Adipose tissue (tissue), 3 donors: Measurements from ENCODE around the gene HIC1. TPM values are rescaled to one million over a fixed set of nuclear protein-coding genes. Genes with fewer than 3 reads are reported as not detected.

ENCODE experiments used
- H3K27ac ChIP-seq: one replicate; pipeline ENCODE4 v1.5.1; 2013; ENCODE audit warnings: low read depth, low read length
- WGBS, 3 donors: extraction: QIAGEN DNeasy Blood & Tissue Kit; methylation state at CpG; one replicate each; pipeline ENCODE4 v1.1.7; 2013; 5-methylcytosine and 5-hydroxymethylcytosine counted together
- polyA plus RNA-seq, 3 donors: library from polyadenylated mRNA; stranded (reverse); fragments of 200-250 nt; gene quantifications; one replicate each; pipeline ENCODE4 v1.2.3, GENCODE V29; 2013
- donor health status: healthy with polysubstance abuse.
- donor health status: Bipolar disorder and iron deficiency.
- donor health status: healthy.

The HIC1 gene
- polyA plus RNA-seq, 3 donors: 1.6 to 23.3 (median 19.7) TPM

GRCh38 chr17:2064980-2065785 is 10.3 kb downstream of the HIC1 start:
- no peak overlapping the region for H3K27ac ChIP-seq
- WGBS, 3 donors: 75 to 85% (median 77%) methylated on average over 23 to 24 of the region's 24 CpGs

DNA sequence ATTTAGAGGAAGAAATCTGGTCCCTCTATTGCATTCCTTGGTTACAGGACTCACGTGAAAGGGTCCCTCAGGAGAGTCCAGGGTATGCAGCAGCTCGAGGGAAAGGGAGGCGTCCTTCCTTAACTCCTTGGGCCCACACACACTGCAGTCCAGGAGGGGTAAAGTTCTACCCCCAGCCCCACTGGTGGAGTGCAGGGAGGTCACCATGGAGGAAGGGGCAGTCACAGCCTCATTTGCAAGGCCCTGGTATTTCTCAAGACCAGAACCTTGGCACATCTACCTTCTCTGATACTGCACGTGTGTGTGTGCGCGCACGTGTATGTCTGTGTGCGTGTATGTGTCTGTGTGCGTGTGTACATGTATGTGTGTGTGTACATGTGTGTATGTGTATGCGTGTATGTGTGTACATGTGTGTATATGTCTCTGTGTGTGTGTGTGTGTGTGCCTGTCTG is 11.1 kb downstream of the HIC1 start:
- 66 to 84% (median 67%) methylated on average over 10 of the region's 10 CpGs for WGBS, 3 donors
- peak overlapping the region; percentile 67 for H3K27ac ChIP-seq

- 45 to 79% (median 62%) methylated on average over 14 of the region's 14 CpGs for WGBS, 3 donors
- H3K27ac ChIP-seq: peak overlapping the region; percentile 49
Observed at GRCh38 chr17:2067048-2067561, 12.2 kb downstream of the HIC1 start.

DNA sequence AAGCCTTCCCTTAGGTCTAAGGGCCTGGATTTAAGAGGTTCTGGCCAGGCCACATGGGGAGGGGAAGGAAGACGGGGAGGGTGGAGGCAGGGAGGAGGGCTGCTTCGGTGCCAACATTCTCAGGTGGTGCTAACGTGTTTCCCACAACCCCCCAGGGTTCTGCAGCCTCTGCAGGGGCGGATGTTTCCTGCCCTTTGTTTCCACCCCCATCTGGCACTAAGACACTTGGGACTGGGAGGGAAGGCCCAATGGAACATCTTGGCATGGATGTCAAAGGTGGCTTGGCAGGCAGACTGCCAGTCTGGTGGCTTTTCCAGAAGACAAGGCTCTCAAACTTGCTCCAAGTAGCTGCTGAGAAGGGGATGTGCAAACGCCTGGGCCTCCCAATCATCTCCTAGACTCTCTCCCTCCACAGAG is 12.7 kb downstream of the HIC1 start:
- WGBS, 3 donors: 37 to 65% (median 37%) methylated on average over 5 of the region's 5 CpGs
- H3K27ac ChIP-seq: peak overlapping the region; percentile 49

GRCh38 chr17:2068031-2068518 is 13.2 kb downstream of the HIC1 start:
- H3K27ac ChIP-seq: no peak overlapping the region
- WGBS, 3 donors: 60 to 73% (median 66%) methylated on average over 6 of the region's 6 CpGs

- 62 to 78% (median 62%) methylated on average over 15 of the region's 15 CpGs for WGBS, 3 donors
- H3K27ac ChIP-seq: no peak overlapping the region
Observed at GRCh38 chr17:2068519-2069051, 13.7 kb downstream of the HIC1 start.

DNA sequence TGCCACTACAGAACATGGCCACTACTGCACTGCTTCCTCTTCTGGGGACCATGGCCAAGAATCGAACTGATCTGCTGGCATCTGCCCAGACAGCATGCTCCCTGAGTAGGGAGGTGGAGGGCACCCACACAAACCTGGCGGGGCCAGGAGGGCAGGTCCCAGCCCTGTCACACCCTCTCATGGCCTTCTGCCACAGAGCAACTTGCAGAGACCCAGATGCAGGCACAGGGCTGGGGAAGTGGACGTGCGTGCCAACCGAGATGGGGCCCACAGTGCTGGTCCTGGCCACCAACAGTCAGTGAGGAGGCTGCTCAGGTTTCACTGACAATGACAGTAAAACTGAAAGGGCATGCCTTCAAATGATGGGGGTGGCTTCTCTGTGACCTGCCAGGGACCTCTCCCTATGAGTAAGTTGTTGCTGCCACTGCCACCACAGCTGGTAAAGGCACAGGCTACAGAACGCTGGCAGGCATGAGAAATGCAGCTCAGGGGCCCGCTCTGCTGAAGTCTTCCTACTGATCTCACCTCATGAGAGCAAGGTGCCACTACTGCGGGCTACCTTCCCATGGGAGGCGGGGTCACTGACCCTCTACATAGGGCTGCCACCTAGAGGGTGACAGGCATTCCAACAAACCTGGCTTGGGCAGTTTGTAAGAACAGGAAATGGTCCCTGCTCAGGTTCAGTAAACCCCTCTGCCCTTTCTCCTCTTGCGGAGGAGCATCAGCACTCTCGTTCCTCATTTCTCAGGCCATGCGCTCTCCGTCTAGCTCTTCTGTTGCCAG is 15.5 kb downstream of the HIC1 start:
- 74 to 83% (median 76%) methylated on average over 13 of the region's 13 CpGs for WGBS, 3 donors

DNA sequence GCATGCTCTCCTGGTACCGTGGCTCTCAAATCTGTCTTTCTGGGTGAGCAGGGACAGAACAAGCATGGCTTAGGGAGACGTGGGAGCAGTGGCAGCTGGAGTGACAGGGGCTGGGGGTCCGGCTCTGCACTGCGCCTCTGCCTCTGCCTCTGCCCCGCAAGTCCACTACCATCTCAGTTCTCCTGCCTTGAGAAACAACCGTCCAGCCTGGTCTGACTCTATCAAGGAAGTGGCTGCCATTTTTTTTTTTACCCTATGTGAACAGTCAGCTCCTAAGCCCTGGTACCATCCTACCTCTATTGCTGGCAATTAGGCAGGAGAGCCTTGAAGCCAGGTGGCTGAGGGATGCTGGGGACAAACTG is 16.1 kb downstream of the HIC1 start:
- peak overlapping the region; percentile 48 for H3K27ac ChIP-seq
- 82 to 88% (median 82%) methylated on average over 6 of the region's 6 CpGs for WGBS, 3 donors

More for the DNA sequence above, 15.5 kb downstream of the HIC1 start:
- H3K27ac ChIP-seq: no peak overlapping the region

- H3K27ac ChIP-seq: peak overlapping the region; percentile 48
- 49 to 83% (median 53%) methylated on average over 30 to 31 of the region's 31 CpGs for WGBS, 3 donors
Observed at GRCh38 chr17:2071455-2072281, 16.8 kb downstream of the HIC1 start.

DNA sequence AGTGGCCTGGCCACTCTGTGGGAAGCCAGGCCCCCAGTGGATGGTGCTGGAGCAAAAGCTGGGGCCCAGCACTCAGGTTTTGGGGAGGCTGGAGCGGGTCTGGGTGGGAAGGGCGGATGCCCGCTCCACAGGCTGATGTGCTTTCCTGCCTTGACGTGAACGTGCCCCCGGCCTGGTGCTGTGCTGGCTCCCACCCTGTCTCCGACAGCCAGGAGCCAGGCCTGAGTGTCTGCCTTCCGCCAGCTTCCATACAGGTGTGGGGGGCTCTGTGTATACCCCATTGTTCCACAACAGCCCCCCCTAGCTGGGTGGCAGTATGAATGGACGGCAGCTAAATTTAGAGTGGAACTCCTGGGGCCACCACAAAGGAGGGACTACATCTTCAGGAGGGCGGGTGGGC is 20.0 kb downstream of the HIC1 start:
- WGBS, 3 donors: 75 to 84% (median 75%) methylated on average over 10 of the region's 10 CpGs
- no peak overlapping the region for H3K27ac ChIP-seq

DNA sequence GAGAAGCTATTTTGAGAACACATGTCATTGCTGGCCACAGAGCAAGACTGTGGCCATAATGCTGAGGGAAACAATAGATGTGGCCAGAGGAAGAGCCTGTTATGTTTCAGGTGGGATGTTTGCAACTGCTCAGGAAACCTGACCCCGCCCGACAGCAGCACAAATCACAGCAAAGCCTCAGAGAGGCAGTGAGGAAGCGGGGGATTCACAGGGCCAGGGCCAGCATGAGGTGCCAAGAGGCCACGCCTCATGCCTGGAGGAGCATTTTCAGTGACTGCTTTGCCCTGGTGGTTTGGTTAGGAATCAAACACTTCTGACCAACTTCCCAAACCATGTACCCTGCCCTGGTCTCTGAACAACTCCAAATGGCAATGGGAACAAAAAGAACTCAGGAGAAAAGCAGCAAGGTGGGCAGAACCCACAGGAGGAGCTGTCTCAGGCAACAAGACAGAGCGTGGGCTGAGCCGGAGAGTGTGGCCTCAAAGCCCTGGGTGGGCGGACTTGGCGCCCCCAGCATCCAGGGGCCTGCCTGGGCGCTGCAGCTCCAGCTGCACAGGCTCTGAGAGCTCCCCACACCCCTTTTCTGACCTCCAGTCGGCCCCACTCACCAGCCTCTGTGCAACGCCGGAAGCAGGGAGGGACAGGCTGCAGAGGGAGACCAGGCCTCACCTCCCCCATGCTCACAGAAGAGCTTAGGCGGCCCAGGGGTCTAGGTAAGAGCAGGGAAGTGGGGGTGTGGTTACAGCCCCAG is 20.6 kb downstream of the HIC1 start:
- 47 to 79% (median 47%) methylated on average over 13 of the region's 13 CpGs for WGBS, 3 donors
- H3K27ac ChIP-seq: peak overlapping the region; percentile 34

DNA sequence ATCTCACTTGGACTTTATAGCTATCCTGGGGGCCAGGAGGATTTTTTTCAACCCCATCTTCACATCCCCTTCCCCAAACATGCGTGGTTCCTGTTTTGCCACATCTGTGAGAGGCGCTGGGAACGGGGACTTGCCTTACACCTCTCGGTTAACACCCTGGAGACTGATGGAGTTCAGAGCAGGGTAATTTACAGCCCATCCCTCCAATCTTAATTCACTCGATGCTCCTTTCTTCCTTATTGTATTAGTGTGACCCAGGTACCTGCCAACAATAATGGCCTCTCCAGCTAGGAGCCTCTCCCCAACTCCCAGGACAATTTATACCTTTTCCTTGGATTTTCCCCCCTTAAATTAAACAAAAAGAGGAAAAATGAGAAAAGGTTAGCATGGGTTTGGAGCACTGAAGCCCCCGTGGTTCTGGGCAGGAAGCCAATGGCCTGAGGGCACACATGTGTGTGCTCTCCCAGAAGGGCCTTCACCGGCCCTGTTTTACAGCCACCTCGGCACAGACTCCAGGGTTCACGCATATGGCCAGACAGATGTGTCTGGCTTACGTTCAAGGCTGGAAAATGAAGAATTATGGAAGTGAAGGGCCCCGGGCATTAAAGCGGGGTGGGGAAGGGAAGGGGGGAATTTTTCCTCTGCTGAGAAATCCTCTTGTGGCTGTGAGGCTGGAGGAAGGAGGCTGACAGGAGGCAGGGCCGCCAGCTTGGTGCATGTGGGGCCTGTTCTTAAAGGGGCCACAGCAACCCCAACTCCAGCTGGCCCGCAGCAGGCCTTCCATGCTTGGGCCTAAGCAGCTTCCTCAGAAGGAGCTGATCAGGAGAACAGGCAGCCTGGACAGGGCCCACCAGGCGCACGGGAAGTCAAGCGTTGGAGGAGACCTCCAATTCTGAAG is 21.4 kb downstream of the HIC1 start:
- WGBS, 3 donors: 43 to 68% (median 47%) methylated on average over 17 of the region's 17 CpGs

GRCh38 chr17:2077040-2077439 is 22.1 kb downstream of the HIC1 start:
- WGBS, 3 donors: 74 to 88% (median 83%) methylated on average over 8 of the region's 8 CpGs
- no peak overlapping the region for H3K27ac ChIP-seq

More for the DNA sequence above, 21.4 kb downstream of the HIC1 start:
- no peak overlapping the region for H3K27ac ChIP-seq

DNA sequence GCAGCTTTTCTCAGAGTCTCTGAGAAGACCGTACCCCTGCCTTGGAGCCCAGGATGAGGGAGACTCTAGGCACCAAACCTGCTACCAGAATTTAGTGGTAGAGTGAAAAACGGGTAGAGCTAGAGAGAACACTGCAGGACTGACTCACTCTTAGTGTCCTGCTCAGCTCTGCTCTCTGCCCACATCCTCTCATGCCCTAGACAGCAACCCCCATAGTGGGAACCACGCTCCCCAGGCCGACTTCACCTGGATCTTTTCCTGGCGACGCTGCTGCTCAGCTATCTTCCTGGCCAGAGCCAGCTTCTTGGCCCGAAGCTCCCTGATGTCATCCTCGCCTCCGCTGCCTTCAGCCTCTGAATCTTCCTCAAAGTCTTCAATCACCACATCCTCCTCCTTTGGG is 26.7 kb downstream of the HIC1 start:
- H3K27ac ChIP-seq: no peak overlapping the region
- WGBS, 3 donors: 74 to 89% (median 80%) methylated on average over 9 of the region's 9 CpGs

- WGBS, 3 donors: 69 to 80% (median 77%) methylated on average over 9 of the region's 9 CpGs
- no peak overlapping the region for H3K27ac ChIP-seq
Observed at GRCh38 chr17:2082003-2082781, 27.3 kb downstream of the HIC1 start.

GRCh38 chr17:2083613-2084035 is 28.7 kb downstream of the HIC1 start:
- H3K27ac ChIP-seq: no peak overlapping the region
- WGBS, 3 donors: 18 to 57% (median 19%) methylated on average over 7 of the region's 7 CpGs
